Rectal smooth muscle tissue (tissue), 1 donor: ENCODE results near the gene POLD1.

Experiments
- H3K27ac ChIP-seq: one replicate; pipeline ENCODE4 v1.7.0; 2013; ENCODE audit warnings: low read depth, low read length, inconsistent platforms
- H3K27me3 ChIP-seq: one replicate; pipeline ENCODE4 v1.7.0; 2013; ENCODE audit warnings: low read length; ENCODE audit not compliant: control insufficient read depth, insufficient read depth
- H3K36me3 ChIP-seq: one replicate; pipeline ENCODE4 v1.7.0; 2013; ENCODE audit warnings: low read length; ENCODE audit not compliant: control insufficient read depth, insufficient read depth
- H3K4me1 ChIP-seq: one replicate; pipeline ENCODE4 v1.7.0; 2013; ENCODE audit warnings: low read length; ENCODE audit not compliant: control insufficient read depth, insufficient read depth
- H3K4me3 ChIP-seq: one replicate; pipeline ENCODE4 v1.7.0; 2013; ENCODE audit warnings: low read length
- H3K9ac ChIP-seq: one replicate; pipeline ENCODE4 v1.7.0; 2013; ENCODE audit warnings: low read length

Gene POLD1

DNA sequence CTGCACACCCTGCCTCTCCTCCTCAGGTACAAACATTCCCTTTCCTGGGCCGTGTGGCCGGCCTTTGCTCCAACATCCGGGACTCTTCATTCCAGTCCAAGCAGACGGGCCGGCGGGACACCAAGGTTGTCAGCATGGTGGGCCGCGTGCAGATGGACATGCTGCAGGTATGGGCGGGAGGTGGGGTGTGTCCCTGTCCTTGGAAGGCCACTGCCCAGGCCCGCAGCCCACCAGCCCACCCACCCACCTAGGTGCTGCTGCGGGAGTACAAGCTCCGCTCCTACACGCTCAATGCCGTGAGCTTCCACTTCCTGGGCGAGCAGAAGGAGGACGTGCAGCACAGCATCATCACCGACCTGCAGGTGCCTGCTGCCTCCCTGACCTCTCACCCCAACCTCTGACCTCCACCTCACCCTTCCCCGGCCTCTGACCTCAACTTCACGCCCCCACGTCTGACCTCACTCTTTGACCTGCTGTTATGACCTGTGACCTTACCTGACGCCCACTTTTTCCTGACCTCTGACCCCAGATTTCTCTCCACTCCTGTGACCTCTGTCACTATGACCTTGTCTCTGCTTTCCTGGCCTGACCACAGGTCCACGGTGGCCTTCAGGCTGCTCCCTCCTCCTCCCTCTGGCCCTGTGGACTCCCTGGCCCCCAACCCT, 22.1 kb downstream of the POLD1 start:
- H3K4me1 ChIP-seq, result no peaks in the 10 kb centered on the region
- no peaks in the 10 kb centered on the region for H3K27me3 ChIP-seq
- no peak overlapping the region for H3K4me3 ChIP-seq
- no peak overlapping the region for H3K27ac ChIP-seq
- peaks cover 4% of the 10 kb centered on the region for H3K36me3 ChIP-seq
- H3K9ac ChIP-seq, result no peak overlapping the region

- Histone ChIP-seq H3K4me3 (no peak overlapping the region), H3K27ac (no peak overlapping the region), H3K4me1 (no peaks in the 10 kb centered on the region), H3K9ac (no peak overlapping the region), H3K36me3 (peaks cover 4% of the 10 kb centered on the region), H3K27me3 (no peaks in the 10 kb centered on the region)
These were observed 22.7 kb downstream of the POLD1 start for GRCh38 chr19:50406829-50407228.

GRCh38 chr19:50409347-50409746, 25.2 kb downstream of the POLD1 start:
- H3K27me3 ChIP-seq, result no peaks in the 10 kb centered on the region
- no peak overlapping the region for H3K27ac ChIP-seq
- no peak overlapping the region for H3K4me3 ChIP-seq
- peaks cover 2% of the 10 kb centered on the region for H3K36me3 ChIP-seq
- no peaks in the 10 kb centered on the region for H3K4me1 ChIP-seq
- H3K9ac ChIP-seq, result no peak overlapping the region

GRCh38 chr19:50410109-50410508, 26.0 kb downstream of the POLD1 start:
- no peak overlapping the region for H3K9ac ChIP-seq
- H3K4me3 ChIP-seq, result no peak overlapping the region
- no peaks in the 10 kb centered on the region for H3K4me1 ChIP-seq
- H3K27me3 ChIP-seq, result no peaks in the 10 kb centered on the region
- no peak overlapping the region for H3K27ac ChIP-seq
- peaks cover 2% of the 10 kb centered on the region for H3K36me3 ChIP-seq

GRCh38 chr19:50412419-50412818, 28.3 kb downstream of the POLD1 start:
- H3K27ac ChIP-seq, result no peak overlapping the region
- H3K27me3 ChIP-seq, result no peaks in the 10 kb centered on the region
- no peak overlapping the region for H3K9ac ChIP-seq

GRCh38 chr19:50413096-50413495, 28.9 kb downstream of the POLD1 start:
- peaks cover 2% of the 10 kb centered on the region for H3K36me3 ChIP-seq
- no peak overlapping the region for H3K27ac ChIP-seq
- no peaks in the 10 kb centered on the region for H3K27me3 ChIP-seq
- H3K4me1 ChIP-seq, result no peaks in the 10 kb centered on the region
- no peak overlapping the region for H3K4me3 ChIP-seq
- no peak overlapping the region for H3K9ac ChIP-seq

More at GRCh38 chr19:50412419-50412818, 28.3 kb downstream of the POLD1 start:
- Histone ChIP-seq H3K4me3 (no peak overlapping the region), H3K36me3 (peaks cover 2% of the 10 kb centered on the region), H3K4me1 (no peaks in the 10 kb centered on the region)

GRCh38 chr19:50413531-50413930, 29.4 kb downstream of the POLD1 start:
- Histone ChIP-seq H3K9ac (no peak overlapping the region), H3K27me3 (peaks cover 4% of the 10 kb centered on the region), H3K4me1 (no peaks in the 10 kb centered on the region), H3K4me3 (no peak overlapping the region), H3K27ac (no peak overlapping the region), H3K36me3 (peaks cover 2% of the 10 kb centered on the region)

GRCh38 chr19:50414864-50415660, 30.9 kb downstream of the POLD1 start:
- no peaks in the 10 kb centered on the region for H3K36me3 ChIP-seq
- H3K9ac ChIP-seq, result no peak overlapping the region
- peaks cover 14% of the 10 kb centered on the region for H3K27me3 ChIP-seq
- no peak overlapping the region for H3K4me3 ChIP-seq
- no peak overlapping the region for H3K27ac ChIP-seq
- H3K4me1 ChIP-seq, result no peaks in the 10 kb centered on the region

GRCh38 chr19:50415661-50416033, 31.5 kb downstream of the POLD1 start:
- H3K27ac ChIP-seq, result no peak overlapping the region
- no peak overlapping the region for H3K9ac ChIP-seq
- no peaks in the 10 kb centered on the region for H3K36me3 ChIP-seq
- no peak overlapping the region for H3K4me3 ChIP-seq
- H3K27me3 ChIP-seq, result peaks cover 14% of the 10 kb centered on the region
- H3K4me1 ChIP-seq, result no peaks in the 10 kb centered on the region

- H3K4me1 ChIP-seq, result no peaks in the 10 kb centered on the region
These were observed 32.2 kb downstream of the POLD1 start for GRCh38 chr19:50416034-50416977.

DNA sequence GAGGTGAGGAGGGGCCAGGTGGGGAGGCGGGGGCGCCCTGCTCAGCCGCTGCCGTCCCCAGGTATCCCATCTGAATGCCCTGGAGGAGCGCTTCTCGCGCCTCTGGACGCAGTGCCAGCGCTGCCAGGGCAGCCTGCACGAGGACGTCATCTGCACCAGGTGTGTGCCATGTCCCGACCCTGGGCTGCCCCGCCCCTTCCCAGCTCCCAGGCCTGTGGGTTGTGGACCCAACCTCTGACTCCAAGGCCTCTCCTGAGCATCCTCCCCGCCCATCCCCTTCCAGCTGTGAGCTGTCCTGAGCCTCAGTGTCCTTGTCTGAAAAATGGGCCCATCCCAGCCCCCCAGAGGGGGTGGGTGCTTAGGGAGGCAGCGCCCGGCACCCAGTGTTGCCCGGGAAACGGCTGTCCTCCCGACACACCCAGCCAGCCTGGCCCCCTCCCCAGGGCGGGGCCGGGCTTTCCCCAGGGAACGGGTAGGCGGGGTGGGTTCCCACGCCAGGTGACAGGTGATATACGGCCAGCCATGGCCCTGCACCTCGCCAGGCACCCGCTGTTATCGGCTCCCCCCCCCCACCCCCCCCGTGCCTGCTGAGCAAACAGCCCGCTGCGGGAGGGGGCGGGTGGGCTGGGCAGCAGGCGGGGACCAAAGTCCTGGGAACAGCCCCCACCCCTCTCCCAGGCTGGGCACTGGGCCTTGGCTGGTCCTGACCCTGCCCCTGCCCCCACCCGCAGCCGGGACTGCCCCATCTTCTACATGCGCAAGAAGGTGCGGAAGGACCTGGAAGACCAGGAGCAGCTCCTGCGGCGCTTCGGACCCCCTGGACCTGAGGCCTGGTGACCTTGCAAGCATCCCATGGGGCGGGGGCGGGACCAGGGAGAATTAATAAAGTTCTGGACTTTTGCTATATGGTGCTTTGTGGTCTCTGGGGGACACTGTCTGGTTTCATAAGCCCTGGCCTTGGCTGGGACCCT, 33.2 kb downstream of the POLD1 start:
- Histone ChIP-seq H3K4me3 (no peak overlapping the region), H3K4me1 (no peaks in the 10 kb centered on the region), H3K36me3 (no peaks in the 10 kb centered on the region), H3K27ac (no peak overlapping the region), H3K9ac (no peak overlapping the region), H3K27me3 (peaks cover 17% of the 10 kb centered on the region)

More at GRCh38 chr19:50416034-50416977, 32.2 kb downstream of the POLD1 start:
- no peak overlapping the region for H3K27ac ChIP-seq
- peaks cover 17% of the 10 kb centered on the region for H3K27me3 ChIP-seq
- H3K36me3 ChIP-seq, result no peaks in the 10 kb centered on the region
- H3K4me3 ChIP-seq, result no peak overlapping the region
- no peak overlapping the region for H3K9ac ChIP-seq
